Uterus (tissue), 2 donors: ENCODE measurements around the gene BMPR2.

Experiments
- POLR2A ChIP-seq, 2 donors: fragments of 450-650 bp; IDR thresholded peaks; one replicate each; pipeline ENCODE4 v1.6.1; 2016; ENCODE audit warnings: antibody characterized with exemption in 2 of 2, mild to moderate bottlenecking in 1 of 2, moderate library complexity in 1 of 2
- TF ChIP-seq, protein P1 (sequence below), 4 experiments: fragments of 200-600 bp in 2 of 4; fragments of 450-650 bp in 2 of 4; sonication (generic) in 2 of 4; IDR thresholded peaks; one replicate each; pipeline ENCODE4 v1.5.1; 2016 to 2019; ENCODE audit warnings: antibody characterized with exemption in 4 of 4, mild to moderate bottlenecking in 2 of 4, moderate library complexity in 1 of 4

DNA sequence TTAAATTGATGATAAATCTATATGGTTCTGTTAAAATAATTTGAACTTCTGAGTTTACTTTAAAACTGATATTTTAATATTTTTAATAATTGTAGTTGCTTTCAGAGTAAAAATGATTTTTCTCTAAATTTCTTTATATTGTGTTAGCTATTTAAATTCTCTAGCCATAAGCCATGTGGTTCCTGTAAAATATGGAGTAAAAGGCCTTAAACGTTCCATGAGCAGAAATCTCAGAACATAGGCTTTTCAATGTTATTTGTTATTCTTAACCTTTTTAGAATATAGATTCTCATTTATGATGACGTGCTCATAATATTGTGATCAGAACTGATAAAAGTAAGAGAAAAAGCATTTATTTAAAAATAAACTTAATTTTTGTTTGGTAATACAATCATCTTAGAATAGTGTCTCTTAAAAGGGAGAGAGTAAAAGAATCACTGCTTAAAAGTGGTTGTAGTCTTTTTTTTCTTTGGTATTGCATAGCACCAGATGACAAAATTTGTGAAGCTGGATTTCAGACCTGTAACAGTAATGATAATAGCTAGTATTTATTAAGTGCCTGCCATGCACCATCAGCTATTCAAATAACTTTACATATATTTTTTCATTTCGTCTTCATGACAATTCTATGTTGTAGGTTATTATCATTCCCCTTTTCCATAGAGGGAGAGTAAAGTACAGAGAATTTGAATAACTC lies 2.7 kb downstream of the BMPR2 start:
- TF ChIP-seq, protein P1, sequence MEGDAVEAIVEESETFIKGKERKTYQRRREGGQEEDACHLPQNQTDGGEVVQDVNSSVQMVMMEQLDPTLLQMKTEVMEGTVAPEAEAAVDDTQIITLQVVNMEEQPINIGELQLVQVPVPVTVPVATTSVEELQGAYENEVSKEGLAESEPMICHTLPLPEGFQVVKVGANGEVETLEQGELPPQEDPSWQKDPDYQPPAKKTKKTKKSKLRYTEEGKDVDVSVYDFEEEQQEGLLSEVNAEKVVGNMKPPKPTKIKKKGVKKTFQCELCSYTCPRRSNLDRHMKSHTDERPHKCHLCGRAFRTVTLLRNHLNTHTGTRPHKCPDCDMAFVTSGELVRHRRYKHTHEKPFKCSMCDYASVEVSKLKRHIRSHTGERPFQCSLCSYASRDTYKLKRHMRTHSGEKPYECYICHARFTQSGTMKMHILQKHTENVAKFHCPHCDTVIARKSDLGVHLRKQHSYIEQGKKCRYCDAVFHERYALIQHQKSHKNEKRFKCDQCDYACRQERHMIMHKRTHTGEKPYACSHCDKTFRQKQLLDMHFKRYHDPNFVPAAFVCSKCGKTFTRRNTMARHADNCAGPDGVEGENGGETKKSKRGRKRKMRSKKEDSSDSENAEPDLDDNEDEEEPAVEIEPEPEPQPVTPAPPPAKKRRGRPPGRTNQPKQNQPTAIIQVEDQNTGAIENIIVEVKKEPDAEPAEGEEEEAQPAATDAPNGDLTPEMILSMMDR (IDR thresholded peaks at IDR 0.05) = no peak
- no peak for TF ChIP-seq POLR2A (IDR thresholded peaks at IDR 0.05)
